Astrocyte of the spinal cord (primary cell): ENCODE data around the gene CELSR1.

ENCODE experiments used
- DNase-seq: peaks from one replicate; pipeline ENCODE4 v3.0.0; 2011; ENCODE audit warnings: low read depth, low spot score
- H3K4me3 ChIP-seq: 2 replicates; pipeline ENCODE4 v1.5.1; 2011; ENCODE audit warnings: low read depth, mild to moderate bottlenecking, low read length, moderate library complexity
- in situ Hi-C: cut with HindIII; loops from 2 replicates; pipeline ENCODE4 v1.10.0; 2017; ENCODE audit warnings: low sequenced_read_pairs
- TF ChIP-seq, protein P1 (sequence below): IDR thresholded peaks from 2 replicates; pipeline ENCODE4 v1.5.1; 2012; ENCODE audit warnings: low read depth, mild to moderate bottlenecking, low read length, inconsistent platforms

CELSR1 gene

DNA sequence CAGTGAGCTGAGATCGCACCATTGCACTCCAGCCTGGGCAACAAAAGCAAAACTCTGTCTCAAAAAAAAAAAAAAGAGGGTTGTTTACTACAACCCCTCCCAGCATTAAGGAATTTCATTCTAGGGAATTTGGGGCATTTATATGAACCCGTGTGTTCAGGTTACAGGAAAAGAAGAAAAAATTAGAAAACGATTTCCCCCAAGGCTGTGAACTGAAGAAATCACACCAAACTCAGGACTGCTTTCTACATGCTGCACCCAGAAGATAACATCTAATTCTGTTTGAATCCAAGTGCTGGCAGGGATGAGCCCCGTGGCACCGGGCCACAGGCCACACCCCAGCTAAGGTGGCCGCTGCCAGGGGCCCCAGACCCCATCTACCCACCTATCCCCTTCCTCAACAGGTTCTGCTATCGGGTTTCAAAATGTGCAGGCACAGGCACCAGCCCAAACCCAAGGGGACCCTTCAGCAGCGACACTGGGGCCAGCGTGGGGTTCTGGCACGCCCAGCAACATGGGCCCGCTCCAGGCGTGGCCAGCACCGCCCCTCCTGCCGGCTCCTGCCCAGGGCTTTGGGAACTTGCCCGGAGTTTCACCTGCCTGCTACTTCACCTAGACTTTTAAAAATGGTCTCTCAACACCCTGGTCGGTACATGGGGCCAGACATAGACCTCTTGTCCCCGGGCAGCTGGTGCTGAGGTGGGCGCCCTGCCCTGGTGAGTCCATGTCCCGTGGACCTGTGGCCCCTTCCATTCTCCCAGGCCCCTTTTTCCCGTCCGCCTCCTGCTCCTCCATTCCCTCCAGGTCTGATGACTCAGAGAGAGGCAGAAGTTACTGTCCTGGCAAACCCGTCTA is 11.8 kb downstream of the CELSR1 start:
- TF ChIP-seq, protein P1, sequence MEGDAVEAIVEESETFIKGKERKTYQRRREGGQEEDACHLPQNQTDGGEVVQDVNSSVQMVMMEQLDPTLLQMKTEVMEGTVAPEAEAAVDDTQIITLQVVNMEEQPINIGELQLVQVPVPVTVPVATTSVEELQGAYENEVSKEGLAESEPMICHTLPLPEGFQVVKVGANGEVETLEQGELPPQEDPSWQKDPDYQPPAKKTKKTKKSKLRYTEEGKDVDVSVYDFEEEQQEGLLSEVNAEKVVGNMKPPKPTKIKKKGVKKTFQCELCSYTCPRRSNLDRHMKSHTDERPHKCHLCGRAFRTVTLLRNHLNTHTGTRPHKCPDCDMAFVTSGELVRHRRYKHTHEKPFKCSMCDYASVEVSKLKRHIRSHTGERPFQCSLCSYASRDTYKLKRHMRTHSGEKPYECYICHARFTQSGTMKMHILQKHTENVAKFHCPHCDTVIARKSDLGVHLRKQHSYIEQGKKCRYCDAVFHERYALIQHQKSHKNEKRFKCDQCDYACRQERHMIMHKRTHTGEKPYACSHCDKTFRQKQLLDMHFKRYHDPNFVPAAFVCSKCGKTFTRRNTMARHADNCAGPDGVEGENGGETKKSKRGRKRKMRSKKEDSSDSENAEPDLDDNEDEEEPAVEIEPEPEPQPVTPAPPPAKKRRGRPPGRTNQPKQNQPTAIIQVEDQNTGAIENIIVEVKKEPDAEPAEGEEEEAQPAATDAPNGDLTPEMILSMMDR = no peak
- in situ Hi-C loops = no loop called here
- no peak overlapping the region for H3K4me3 ChIP-seq
- no peak for DNase-seq

DNA sequence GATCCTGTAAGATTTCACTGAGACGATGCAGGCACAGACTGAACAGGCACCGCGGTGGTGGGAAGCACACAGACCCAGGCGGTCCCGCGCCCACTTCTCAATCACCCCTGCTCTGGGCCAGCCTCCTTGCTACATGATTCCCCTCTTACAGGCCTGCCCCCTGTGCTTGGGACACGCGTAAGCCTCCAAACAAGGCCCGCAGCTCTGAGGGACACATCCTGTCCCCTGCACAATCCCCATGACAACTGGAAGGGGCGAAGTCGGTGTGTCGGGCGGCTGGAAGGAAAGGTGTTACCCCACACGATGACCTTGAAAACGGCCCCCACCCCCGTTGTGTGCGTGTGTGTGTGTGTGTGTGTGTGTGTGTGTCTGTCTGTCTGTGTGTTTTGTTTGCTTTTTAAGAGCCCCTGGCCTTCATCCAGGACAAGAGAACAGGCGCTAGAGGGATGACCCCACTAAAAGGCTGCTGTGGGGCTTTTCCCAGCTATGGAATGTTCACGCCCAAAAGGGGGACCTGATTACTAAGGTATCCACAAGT is 13.1 kb downstream of the CELSR1 start:
- no peak for DNase-seq
- no peak overlapping the region for H3K4me3 ChIP-seq
- TF ChIP-seq, protein P1 = no peak
- in situ Hi-C loops = no loop called here

DNA sequence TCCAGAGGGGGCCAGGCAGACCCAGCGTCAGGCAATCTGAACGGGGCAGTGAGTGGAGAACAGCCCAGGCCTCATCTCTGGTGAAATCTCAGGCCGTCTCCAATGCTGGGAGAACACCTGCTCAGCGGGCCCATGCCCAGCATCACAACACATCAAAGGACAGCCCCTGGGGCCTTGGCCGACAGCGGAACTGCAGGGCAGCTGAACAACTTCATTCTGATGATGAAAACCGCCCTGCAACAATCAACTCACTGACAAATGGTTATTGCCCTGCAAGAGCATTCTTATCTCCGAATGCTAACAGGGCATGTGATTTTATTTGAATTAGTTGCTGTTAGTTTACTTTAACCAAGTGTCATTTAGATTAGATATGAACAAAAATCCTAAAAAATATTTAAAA is 14.6 kb downstream of the CELSR1 start:
- DNase-seq = no peak
- TF ChIP-seq, protein P1 = no peak
- no peak overlapping the region for H3K4me3 ChIP-seq
- in situ Hi-C loops = no loop called here

DNA sequence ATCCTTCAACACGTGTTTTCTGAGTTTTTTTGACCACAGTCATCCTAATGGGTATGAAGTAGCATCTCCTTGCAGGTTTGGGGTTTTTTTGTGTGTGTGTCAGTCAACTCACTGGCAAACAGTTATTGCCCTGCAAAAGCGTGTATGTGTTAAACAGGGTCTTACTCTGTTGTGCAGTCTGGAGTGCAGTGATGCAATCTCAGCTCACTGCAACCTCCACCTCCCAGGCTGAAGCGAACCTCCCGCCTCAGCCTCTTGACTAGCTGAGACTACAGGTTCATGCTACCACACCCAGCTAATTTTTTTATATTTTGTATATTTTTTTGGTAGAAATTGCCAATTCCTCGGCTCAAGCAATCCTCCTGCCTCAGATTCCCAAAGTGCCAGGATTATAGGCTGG is 15.4 kb downstream of the CELSR1 start:
- TF ChIP-seq, protein P1 = no peak
- no peak for DNase-seq
- H3K4me3 ChIP-seq = no peak overlapping the region
- in situ Hi-C loops = no loop called here

DNA sequence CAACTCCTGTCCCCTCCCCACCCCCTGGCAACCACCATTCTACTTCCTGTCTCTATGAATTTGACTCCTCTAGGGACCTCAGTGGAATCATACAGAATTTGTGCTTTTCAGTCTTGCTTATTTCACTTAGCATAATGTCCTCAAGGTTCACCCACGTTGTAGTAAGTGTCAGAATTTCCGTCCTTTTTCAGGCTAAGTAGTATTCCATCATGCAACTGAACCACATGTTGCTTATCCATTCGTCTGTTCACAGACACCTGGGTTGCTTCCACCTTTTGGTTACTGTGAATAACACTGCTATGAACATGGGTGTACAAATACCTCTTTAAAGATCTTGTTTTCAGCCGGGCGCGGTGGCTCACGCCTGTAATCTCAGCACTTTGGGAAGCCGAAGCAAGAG is 16.5 kb downstream of the CELSR1 start:
- TF ChIP-seq, protein P1 = no peak
- in situ Hi-C loops = no loop called here
- DNase-seq = no peak
- H3K4me3 ChIP-seq = no peak overlapping the region

DNA sequence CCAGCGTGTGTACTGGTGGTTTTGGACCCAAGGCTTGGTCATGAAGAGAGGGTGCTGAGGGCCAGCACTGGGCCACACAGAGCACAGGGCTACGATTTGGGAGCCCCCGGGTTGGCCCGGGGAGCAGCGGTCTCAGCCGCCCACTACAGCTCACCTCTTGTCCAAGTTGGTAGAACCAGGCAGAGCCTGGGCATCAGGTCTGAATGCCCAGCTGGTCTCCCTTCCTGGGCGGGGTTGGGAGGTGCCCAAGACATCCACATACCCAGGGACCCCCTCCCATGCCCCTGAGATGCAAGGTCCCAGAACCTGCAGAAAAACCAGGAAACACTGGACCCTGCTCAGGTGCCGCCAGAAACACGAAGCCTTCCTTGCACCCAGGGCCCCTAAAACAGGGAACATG is 18.0 kb downstream of the CELSR1 start:
- in situ Hi-C loops = no loop called here
- TF ChIP-seq, protein P1 = no peak

More for the DNA sequence above, 18.0 kb downstream of the CELSR1 start:
- no peak for DNase-seq
- H3K4me3 ChIP-seq = no peak overlapping the region
